HG03280 (cell line): ENCODE data around the gene CLDN4.

Experiments used
- ATAC-seq: cut with Tn5 transposase; IDR thresholded peaks from one replicate; pipeline ENCODE4 v1.9.1; 2021; ENCODE audit warnings: mild to moderate bottlenecking, moderate library complexity; ENCODE audit not compliant: unreplicated experiment

The CLDN4 gene

DNA sequence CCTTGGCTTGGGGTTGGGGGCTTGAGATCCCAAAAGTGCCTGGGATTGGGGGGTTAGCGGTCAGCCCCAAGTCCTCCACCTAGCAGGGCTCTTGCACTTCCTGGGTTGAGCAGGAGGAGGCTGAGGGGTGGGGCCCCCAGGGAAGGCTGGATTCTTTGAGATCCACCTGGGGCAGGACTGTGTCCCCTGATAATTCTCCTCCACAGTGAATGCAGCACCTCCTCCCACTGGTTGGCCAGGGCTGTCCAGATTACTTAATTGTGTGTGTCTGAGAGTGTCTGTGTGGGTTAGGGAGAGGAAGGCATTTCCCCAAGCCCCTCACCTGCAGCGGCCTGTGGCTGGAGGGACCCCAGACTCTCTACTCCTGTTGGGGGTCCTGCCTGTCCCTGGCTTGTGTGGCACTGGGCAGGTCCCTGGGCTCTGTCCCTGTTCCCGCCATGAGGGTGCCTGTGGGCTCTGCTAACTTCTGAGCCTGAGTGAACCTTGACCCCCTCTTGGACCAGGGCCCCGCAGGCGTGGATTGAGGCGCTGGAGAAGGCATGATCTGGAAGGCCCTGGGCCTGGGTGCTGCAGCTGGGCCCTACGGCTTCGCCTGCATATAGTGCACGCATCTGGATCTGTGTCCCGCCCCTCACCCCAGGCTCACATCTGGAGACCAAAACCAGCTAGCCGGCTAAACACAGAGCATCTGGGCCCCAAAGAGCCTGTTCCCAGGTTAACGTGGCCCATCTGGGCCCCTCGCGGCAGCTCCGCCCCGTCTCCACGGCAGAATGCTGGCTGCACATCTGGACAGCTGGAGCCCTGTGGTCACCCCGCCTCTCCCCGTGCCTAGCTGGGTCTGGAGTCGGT is 40.6 kb downstream of the CLDN4 start:
- ATAC-seq, result no peak

DNA sequence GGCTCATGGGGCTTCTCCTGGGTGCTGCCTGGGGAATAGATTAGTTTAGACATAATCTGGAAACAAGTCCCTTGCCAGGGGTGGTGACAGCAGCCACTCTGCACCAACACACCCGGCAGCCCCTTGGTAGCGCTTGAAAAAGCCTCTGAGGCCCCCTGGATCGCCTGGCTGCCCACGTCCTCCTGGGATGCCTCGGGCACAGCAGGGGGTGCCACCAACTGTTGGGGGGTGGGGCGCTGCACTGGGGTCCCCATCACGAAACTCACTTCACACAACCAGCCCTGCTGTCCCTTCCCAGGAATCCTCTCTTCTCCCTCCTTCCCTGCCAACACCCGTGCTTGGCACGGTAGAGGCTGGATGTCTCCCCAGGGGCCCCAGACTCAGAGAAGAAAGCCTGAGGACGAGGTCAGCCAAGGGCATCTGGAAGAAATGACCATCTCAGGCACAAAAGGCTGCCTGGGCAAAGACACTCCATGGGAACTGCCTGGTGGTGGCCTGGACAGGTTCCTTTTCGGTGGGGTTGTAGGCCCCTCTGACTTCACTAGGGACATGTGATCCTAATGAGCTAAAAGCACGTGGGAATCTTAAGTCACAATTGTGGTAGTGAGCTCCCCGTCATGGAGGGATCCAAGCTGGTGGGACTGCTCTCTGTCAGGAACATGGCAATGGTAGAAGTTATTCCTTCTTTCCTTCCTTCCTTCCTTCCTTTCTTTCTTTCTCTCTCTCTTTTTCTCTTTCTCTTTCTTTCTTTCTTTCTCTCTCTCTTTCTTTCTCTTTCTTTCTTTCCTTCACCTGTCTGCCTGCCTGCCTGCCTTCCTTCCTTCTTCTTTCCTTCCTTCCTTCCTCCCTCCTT is 41.5 kb downstream of the CLDN4 start:
- no peak for ATAC-seq

DNA sequence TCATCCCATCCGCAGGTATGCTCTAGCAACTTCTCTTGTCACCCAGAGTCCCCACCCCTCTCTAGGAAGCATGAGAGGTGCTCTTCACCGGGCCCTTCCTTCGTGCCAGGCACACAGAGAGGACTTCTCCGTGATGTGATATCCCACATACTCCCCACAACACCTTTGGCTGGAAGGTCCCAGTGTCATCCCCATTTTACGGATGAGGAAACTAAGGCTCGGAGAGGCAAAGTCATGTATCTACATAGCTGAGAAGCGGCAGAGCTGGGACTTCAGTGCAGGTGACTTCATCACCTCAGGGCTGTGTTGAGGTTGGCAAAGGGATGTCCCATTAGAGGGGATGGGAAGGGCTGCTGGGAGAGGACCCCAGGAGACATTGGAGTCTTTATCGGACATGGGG is 45.6 kb downstream of the CLDN4 start:
- ATAC-seq, result no peak

DNA sequence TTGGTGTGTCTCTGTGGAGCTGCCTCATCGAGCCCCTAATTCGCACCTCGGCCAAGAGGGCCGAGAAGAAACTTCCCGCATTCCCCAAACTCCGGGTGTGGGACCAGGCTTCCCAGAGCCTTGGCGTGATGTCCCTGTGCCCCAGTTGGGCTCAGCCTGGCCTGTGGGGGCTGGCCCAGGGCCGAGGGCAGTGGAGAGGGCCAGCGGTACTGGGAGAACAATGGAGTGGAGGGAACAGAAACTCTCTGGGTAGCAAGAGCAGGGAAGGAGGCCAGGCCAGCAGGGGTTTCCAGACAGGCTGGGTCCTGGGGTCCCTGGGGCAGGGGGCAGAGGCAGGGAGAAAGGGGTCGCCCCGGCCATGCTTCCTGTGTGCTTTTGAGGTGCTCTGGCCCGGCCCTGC is 46.2 kb downstream of the CLDN4 start:
- no peak for ATAC-seq

DNA sequence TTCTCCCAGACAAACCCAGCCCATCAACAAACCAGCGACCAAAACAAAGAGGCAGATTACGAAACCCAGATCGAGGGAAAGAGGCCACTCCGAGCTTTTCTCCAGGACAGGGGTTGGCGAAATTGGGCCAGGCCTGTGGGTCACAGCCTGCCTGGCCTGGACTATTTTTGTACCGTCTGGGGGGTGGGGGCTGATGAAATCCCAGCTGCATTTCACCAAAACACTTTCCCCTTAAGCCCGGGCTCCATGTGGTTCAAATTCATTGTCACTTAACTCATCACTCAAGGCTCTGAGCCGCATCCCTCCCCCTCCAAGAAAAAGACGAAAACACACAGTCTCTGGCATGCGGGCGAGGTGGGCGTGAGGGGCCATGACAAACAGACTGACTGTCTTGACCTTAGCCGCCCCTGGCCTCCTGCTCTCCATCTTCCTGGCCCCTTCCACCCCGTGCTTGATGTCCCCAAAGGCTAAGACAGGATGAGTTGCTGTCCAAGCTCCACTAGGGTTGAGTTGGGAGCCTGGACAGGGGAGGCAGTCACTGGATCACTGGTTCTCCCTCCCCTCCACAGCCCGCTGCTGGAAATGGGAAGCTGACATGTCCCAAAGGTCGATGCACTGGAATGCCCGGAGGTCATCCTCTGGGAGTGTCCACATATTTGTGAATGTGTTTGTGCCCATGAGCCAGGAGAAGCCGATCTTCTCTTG is 49.3 kb downstream of the CLDN4 start:
- no peak for ATAC-seq

DNA sequence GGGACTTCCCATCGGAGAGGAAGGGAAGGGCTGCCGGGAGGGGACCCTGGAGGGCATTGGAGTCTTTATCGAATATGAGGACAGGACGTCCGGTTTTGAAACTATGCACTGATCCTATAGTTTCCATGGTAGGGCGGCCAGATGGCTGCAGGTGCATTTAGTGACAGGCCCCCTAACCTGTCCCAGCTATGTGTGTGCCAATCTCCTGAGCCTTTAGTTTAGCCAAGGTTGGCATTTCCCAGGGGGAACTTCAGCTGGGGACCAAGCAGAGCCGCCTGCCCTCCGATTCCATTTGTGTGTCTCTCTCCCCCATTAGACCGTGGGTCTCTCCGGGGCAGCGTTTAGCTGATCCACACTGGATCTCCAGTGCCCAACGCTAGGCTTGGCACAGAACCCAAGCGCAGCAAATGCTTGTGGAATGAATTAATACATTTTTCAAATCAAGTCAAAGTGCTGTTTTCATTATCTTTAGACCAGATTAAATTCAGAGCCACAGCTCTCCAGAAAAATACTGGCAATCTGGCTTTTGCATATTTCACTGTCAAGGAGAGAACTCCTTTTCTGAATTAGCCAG is 50.0 kb downstream of the CLDN4 start:
- ATAC-seq, result no peak

DNA sequence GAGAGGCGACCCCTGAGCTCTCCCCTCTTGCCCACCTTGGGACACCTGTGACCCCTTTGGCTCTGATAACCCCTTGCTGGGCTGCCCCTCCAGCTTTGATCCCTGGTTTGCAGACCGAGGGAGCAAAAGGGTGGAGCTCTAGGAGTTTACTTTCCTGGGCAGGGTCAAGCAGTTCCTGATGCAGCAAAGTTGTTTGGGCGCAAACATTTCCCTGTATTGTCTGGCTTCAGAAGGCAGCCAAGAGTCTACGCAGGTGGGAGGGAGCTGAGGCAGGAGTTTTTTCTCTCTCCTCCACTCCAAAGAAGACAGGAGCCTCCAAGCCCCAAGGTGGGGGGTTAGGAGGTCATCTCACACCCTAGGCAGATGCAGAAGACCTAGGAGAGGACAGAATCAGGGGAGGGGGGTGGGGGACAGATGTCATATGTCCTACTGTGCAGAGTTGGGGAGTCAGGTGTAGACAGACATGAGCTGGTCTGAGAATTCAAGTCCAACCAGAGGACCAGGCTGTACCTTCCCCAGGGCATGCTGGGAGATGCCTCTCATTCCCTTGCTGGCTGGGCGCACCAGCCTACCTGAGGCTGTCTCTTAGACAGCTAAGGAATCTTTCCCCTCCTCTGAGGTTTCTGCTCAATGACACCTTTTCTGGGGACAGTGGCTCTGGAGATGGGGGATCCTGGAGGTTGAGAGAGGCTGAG is 50.7 kb downstream of the CLDN4 start:
- ATAC-seq, result no peak

DNA sequence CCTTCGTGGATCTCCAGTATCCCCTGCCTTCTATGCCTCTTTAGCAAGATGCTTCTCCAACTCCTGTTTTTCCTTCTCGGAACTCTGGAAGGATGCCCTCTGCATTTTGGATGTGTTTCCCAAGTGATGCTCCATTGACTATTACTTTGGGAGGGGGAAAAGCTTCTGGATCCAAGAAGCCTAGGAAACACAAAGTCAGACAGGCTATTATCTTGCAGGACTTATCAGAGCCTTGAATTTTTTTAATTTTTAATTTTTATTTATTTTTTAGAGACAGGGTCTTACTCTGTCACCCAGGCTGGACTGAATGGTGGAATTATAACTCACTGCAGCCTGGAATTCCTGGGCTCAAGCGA is 51.2 kb downstream of the CLDN4 start:
- ATAC-seq, result no peak
